Pancreas (tissue), 10 donors: ENCODE measurements around the gene DUOX2. TPM values are rescaled to one million over a fixed set of nuclear protein-coding genes. Genes with fewer than 3 reads are reported as not detected.

Source experiments
- ATAC-seq, 4 donors: fragments of 200-7000 bp; cut with Tn5 transposase; one replicate each; pipeline versions ENCODE4 v1.8.0 to v1.9.1; 2020; ENCODE audit warnings: mild to moderate bottlenecking in 4 of 4, moderate library complexity in 4 of 4
- DNase-seq, 6 donors: peaks; one replicate each; pipeline ENCODE4 v3.0.0-alpha.2; 2020
- FAIRE-seq: peaks from 2 replicates; lab custom pipeline; 2012; peaks lifted over from hg19 to GRCh38; lab: Jason Lieb, UNC
- H3K27ac ChIP-seq, 4 donors: fragments of 200-600 bp; sonication (generic); 1 replicate in 3 of 4; 2 replicates in 1 of 4; pipeline versions ENCODE4 v1.5.0 to v1.8.0; 2020
- H3K27me3 ChIP-seq, 4 donors: fragments of 200-600 bp; one replicate each; pipeline ENCODE4 v1.8.0; 2021
- H3K36me3 ChIP-seq, 3 donors: fragments of 200-600 bp; sonication (generic) in 1 of 3; one replicate each; pipeline versions ENCODE4 v1.5.0 to v1.8.0; 2020 to 2021
- H3K4me1 ChIP-seq, 3 donors: fragments of 200-600 bp; one replicate each; pipeline ENCODE4 v1.8.0; 2021
- H3K4me3 ChIP-seq, 4 donors: fragments of 200-600 bp; sonication (generic) in 2 of 4; one replicate each; pipeline versions ENCODE4 v1.5.0 to v1.8.0; 2020 to 2021
- H3K9me3 ChIP-seq, 4 donors: fragments of 200-600 bp; one replicate each; pipeline ENCODE4 v1.8.0; 2021
- CTCF ChIP-seq, 4 donors: fragments of 200-600 bp; sonication (generic) in 3 of 4; IDR thresholded peaks; one replicate each; pipeline versions ENCODE4 v1.5.0 to v1.8.0; 2021; ENCODE audit warnings: antibody characterized with exemption in 4 of 4
- WGBS, 2 donors: extraction: QIAGEN DNeasy Blood & Tissue Kit; methylation state at CpG; one replicate each; pipeline ENCODE4 v1.1.7; 2013; 5-methylcytosine and 5-hydroxymethylcytosine counted together
- intact Hi-C, 3 donors: fragments of 100-400 bp; cut with DNase I; formaldehyde crosslinking; loops; one replicate each; pipeline versions ENCODE4 v1.11.1 to v1.14.2; 2022
- polyA plus RNA-seq, 2 donors: library from polyadenylated mRNA; stranded (reverse); fragments of 200-250 nt; gene quantifications; one replicate each; pipeline ENCODE4 v1.2.3, GENCODE V29; 2013
- total RNA-seq, 6 donors: library from RNA; stranded (reverse); fragmentation: NEBNext Ultra II Directional in 4 of 6; extraction: Animal tissue kit (Norgen Biotek cat#: 25700) in 4 of 6; gene quantifications; one replicate each; pipeline versions ENCODE4 v1.2.1 to v1.2.4, GENCODE V29; 2021 to 2023
- donor health status: healthy with polysubstance abuse.
- donor health status: DM: no; HTN: no; CAD: no; lungs with moderate emphysema.
- donor health status: DM: no; HTN: no; CAD: no.
- donor health status: control.
- donor health status: control.
- donor health status: Bipolar disorder and iron deficiency.
- donor health status: DM: yes; HTN: yes; CAD: no.
- donor health status: DM: no; HTN: no; CAD: no.
- donor health status: DM: no; HTN: no; CAD: no.
- donor health status: DM: yes; HTN: yes; CAD: no.

DUOX2 gene
- total and polyA plus RNA-seq, 8 donors, result 0.15 to 32.2 (median 0.87) TPM

- 85 to 96% methylated on average over 1 of the region's 1 CpG for WGBS, 2 donors
- Histone ChIP-seq H3K27ac (no peak overlapping the region), H3K36me3 (no peaks in the 10 kb centered on the region), H3K4me1 (peaks cover 0 to 4% (median 0%) of the 10 kb centered on the region in 3 donors), H3K27me3 (no peaks in the 10 kb centered on the region), H3K4me3 (no peak overlapping the region), H3K9me3 (no peaks in the 10 kb centered on the region)
- intact Hi-C loops, result no loop called here
- FAIRE-seq (no peak), ATAC-seq (peak in 1 of 4 donors; percentile 12), DNase-seq (no peak)
- no peak for TF ChIP-seq CTCF (IDR thresholded peaks at IDR 0.05)
Observed at GRCh38 chr15:45157974-45158373, 44.0 kb upstream of the DUOX2 start.

DNA sequence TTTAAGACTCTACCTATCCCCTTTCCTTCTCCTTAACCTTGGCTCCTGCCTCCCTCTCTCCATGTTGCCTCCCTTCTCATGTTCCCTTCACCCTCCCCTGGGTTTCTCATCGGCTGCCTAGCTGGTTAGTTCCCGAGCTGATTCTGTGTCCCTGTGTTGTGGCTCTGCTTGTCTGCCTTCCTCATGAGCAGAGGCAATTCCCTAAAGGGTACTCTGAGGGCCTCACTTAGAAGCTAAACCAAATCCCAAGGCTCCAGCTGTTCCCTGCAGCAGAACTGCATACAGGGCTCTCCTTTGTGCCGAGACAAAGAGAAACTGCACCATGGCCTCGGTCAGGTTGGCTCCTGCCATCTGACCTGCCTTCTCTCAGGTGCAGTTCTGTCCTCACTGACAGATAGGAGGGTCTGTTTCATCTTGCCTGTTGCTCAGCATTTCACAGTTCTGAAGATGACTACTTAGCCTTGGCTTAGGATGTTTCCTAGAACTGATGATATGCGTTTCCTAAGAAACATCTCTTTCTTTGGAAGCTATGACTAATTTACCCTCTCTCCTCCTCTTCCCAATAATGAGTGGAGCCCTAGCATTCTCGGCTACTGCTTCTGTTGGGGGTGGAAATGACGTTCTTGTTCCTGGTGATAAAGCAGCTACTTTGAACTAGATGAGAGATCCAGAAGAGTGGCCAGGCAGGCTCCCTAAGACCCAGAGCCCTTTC, 42.9 kb upstream of the DUOX2 start:
- no peak for TF ChIP-seq CTCF (IDR thresholded peaks at IDR 0.05)
- Histone ChIP-seq H3K27ac (no peak overlapping the region), H3K27me3 (no peaks in the 10 kb centered on the region), H3K36me3 (no peaks in the 10 kb centered on the region), H3K9me3 (no peaks in the 10 kb centered on the region), H3K4me3 (no peak overlapping the region), H3K4me1 (no peaks in the 10 kb centered on the region)
- ATAC-seq, result peak in 1 of 4 donors; percentile 23
- FAIRE-seq, result no peak
- intact Hi-C loops, result no loop called here
- peak in 1 of 6 donors; percentile 6 for DNase-seq
- 86% methylated on average over 7 of the region's 7 CpGs for WGBS, 2 donors

DNA sequence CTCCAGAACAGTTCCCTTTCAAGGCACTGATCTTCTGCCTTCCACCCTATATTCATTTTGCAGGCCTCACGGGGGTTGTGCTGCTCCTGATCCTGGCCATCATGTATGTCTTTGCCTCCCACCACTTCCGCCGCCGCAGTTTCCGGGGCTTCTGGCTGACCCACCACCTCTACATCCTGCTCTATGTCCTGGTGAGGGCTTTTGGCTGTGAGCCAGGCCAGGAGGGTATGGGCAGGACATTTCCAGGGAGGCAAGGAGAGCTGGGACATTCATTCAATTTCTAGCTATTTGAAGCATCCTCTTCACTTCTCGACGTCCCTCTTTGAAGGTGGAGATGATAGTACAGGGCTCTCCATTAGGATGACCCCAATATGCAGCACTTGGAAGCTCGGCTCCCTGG, 41.8 kb upstream of the DUOX2 start:
- Histone ChIP-seq H3K36me3 (no peaks in the 10 kb centered on the region), H3K27me3 (no peaks in the 10 kb centered on the region), H3K27ac (no peak overlapping the region), H3K4me3 (no peak overlapping the region), H3K4me1 (no peaks in the 10 kb centered on the region), H3K9me3 (no peaks in the 10 kb centered on the region)
- ATAC-seq (no peak), DNase-seq (peak in 1 of 6 donors; percentile 52), FAIRE-seq (no peak)
- intact Hi-C loops, result no loop called here
- TF ChIP-seq CTCF (IDR thresholded peaks at IDR 0.05), result no peak
- WGBS, 2 donors, result 88 to 95% methylated on average over 8 of the region's 8 CpGs

DNA sequence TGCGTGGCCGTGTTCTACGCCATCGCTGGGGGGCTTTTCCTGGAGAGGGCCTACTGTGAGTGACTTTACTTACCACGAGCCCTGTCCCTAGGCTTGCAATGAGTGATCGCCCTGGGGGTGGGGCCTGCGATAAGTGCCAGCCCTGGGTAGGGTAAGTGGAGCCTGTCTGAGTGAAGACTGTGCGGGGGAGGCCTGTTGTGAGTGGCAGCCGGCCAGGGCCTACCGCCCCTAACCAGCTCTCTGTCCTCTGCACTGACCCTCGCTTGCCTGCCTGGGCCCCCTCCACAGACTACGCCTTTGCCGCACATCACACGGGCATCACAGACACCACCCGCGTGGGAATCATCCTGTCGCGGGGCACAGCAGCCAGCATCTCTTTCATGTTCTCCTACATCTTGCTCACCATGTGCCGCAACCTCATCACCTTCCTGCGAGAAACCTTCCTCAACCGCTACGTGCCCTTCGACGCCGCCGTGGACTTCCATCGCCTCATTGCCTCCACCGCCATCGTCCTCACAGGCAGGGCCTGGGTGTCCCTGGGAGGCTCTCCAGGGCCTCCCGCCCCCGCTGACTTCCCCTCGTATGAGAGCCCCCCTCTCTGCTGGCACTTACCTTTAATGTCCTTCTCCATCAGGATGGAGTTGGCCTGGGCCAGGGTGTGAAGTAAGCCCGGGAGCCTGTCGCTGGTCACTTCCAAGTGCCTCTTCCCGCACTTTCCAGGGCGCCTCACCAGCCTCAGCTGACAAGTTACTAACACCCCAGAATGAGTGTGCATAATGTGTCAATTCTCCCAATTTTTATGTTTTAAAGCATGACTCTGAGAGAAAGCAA, 38.2 kb upstream of the DUOX2 start:
- no peaks in the 10 kb centered on the region for H3K4me1 ChIP-seq
- ATAC-seq (peak in 1 of 4 donors; percentile 7), DNase-seq (no peak), FAIRE-seq (no peak)
- no peak for TF ChIP-seq CTCF (IDR thresholded peaks at IDR 0.05)
- no peaks in the 10 kb centered on the region for H3K9me3 ChIP-seq
- no peaks in the 10 kb centered on the region for H3K27me3 ChIP-seq
- WGBS, 2 donors, result 94 to 96% methylated on average over 34 to 36 of the region's 36 CpGs
- H3K27ac ChIP-seq, result no peak overlapping the region
- H3K4me3 ChIP-seq, result no peak overlapping the region
- H3K36me3 ChIP-seq, result no peaks in the 10 kb centered on the region
- intact Hi-C loops, result no loop called here
